Astrocyte (in vitro differentiated cells and primary cell): Measurements from ENCODE around the gene KLK1. TPM values are rescaled to one million over a fixed set of nuclear protein-coding genes. Genes with fewer than 3 reads are reported as not detected.

Experiments
- DNase-seq: peaks from one replicate; pipeline ENCODE4 v3.0.0-alpha.2; 2010; ENCODE audit warnings: low read depth
- FAIRE-seq: peaks from 2 replicates; lab custom pipeline; 2011; peaks lifted over from hg19 to GRCh38; lab: Jason Lieb, UNC
- H2AFZ ChIP-seq: 2 replicates; pipeline ENCODE4 v1.6.0; 2012; ENCODE audit warnings: low read depth, low read length, inconsistent platforms
- H3K27ac ChIP-seq: 2 replicates; pipeline ENCODE4 v1.5.1; 2011; ENCODE audit warnings: low read depth, low read length, inconsistent platforms
- H3K27me3 ChIP-seq: 2 replicates; pipeline ENCODE4 v1.6.0; 2011; ENCODE audit warnings: low read length, inconsistent platforms; ENCODE audit not compliant: insufficient read depth
- H3K36me3 ChIP-seq: 2 replicates; pipeline ENCODE4 v1.5.1; 2011; ENCODE audit warnings: low read length, inconsistent platforms; ENCODE audit not compliant: insufficient read depth
- H3K4me1 ChIP-seq: 2 replicates; pipeline ENCODE4 v1.5.1; 2011; ENCODE audit warnings: low read length, inconsistent platforms; ENCODE audit not compliant: insufficient read depth
- H3K4me2 ChIP-seq: 2 replicates; pipeline ENCODE4 v1.6.0; 2012; ENCODE audit warnings: low read length, inconsistent platforms
- H3K4me3 ChIP-seq: 2 replicates; pipeline ENCODE4 v1.5.1; 2011; ENCODE audit warnings: low read depth, mild to moderate bottlenecking, low read length, inconsistent platforms; ENCODE audit not compliant: insufficient read depth
- H3K79me2 ChIP-seq: 2 replicates; pipeline ENCODE4 v1.6.0; 2012; ENCODE audit warnings: mild to moderate bottlenecking, low read length, inconsistent platforms; ENCODE audit not compliant: insufficient read depth
- H3K9ac ChIP-seq: 2 replicates; pipeline ENCODE4 v1.6.0; 2012; ENCODE audit warnings: mild to moderate bottlenecking, low read length, inconsistent platforms
- H3K9me3 ChIP-seq: 2 replicates; pipeline ENCODE4 v1.5.1; 2012; ENCODE audit warnings: low read depth, mild to moderate bottlenecking, low read length, inconsistent platforms; ENCODE audit not compliant: insufficient read depth
- H4K20me1 ChIP-seq: 2 replicates; pipeline ENCODE4 v1.6.0; 2012; ENCODE audit warnings: low read length, inconsistent platforms; ENCODE audit not compliant: insufficient read depth
- H3K27ac Mint-ChIP-seq: one replicate; pipeline ENCODE4 v1.8.0; 2021; ENCODE audit warnings: mild to moderate bottlenecking, mixed read lengths; ENCODE audit not compliant: unreplicated experiment
- H3K27me3 Mint-ChIP-seq: one replicate; pipeline ENCODE4 v1.8.0; 2021; ENCODE audit warnings: low read depth, mixed read lengths; ENCODE audit not compliant: unreplicated experiment
- H3K36me3 Mint-ChIP-seq: one replicate; pipeline ENCODE4 v1.8.0; 2021; ENCODE audit warnings: low read depth, mixed read lengths; ENCODE audit not compliant: unreplicated experiment
- H3K4me1 Mint-ChIP-seq: one replicate; pipeline ENCODE4 v1.8.0; 2021; ENCODE audit warnings: low read depth, mixed read lengths; ENCODE audit not compliant: unreplicated experiment
- H3K4me3 Mint-ChIP-seq: one replicate; pipeline ENCODE4 v1.8.0; 2021; ENCODE audit warnings: mild to moderate bottlenecking, moderate library complexity, mixed read lengths; ENCODE audit not compliant: unreplicated experiment
- H3K9me3 Mint-ChIP-seq: one replicate; pipeline ENCODE4 v1.8.0; 2021; ENCODE audit warnings: mild to moderate bottlenecking, mixed read lengths; ENCODE audit not compliant: unreplicated experiment
- EZH2 ChIP-seq: IDR thresholded peaks from 2 replicates; pipeline ENCODE4 v1.6.1; 2012; ENCODE audit warnings: mild to moderate bottlenecking, low read length, inconsistent platforms; ENCODE audit not compliant: insufficient read depth
- total RNA-seq: library from RNA; stranded (reverse); gene quantifications from 2 replicates; pipeline ENCODE4 v1.2.1, GENCODE V29; 2021
- TF ChIP-seq, protein P1 (sequence below): IDR thresholded peaks from 2 replicates; pipeline ENCODE4 v1.5.1; 2011; ENCODE audit warnings: low read depth, mild to moderate bottlenecking, inconsistent platforms, low read length, moderate library complexity; ENCODE audit not compliant: insufficient read depth

KLK1 gene
- total RNA-seq, 1 donor from 2014 or later = not detected

GRCh38 chr19:50790922-50791467 lies 32.6 kb downstream of the KLK1 start:
- Mint-ChIP-seq H3K4me1 (no peaks in the 10 kb centered on the region), H3K27me3 (peaks cover 5% of the 10 kb centered on the region), H3K9me3 (peaks cover 4% of the 10 kb centered on the region), H3K27ac (no peak overlapping the region), H3K4me3 (no peak overlapping the region), H3K36me3 (peaks cover 8% of the 10 kb centered on the region)
- H3K4me1 ChIP-seq = no peaks in the 10 kb centered on the region
- DNase-seq (no peak), FAIRE-seq (no peak)
- H4K20me1 ChIP-seq = peaks cover 11% of the 10 kb centered on the region
- H2AFZ ChIP-seq = no peak overlapping the region
- H3K27me3 ChIP-seq = no peaks in the 10 kb centered on the region
- TF ChIP-seq, protein P1, sequence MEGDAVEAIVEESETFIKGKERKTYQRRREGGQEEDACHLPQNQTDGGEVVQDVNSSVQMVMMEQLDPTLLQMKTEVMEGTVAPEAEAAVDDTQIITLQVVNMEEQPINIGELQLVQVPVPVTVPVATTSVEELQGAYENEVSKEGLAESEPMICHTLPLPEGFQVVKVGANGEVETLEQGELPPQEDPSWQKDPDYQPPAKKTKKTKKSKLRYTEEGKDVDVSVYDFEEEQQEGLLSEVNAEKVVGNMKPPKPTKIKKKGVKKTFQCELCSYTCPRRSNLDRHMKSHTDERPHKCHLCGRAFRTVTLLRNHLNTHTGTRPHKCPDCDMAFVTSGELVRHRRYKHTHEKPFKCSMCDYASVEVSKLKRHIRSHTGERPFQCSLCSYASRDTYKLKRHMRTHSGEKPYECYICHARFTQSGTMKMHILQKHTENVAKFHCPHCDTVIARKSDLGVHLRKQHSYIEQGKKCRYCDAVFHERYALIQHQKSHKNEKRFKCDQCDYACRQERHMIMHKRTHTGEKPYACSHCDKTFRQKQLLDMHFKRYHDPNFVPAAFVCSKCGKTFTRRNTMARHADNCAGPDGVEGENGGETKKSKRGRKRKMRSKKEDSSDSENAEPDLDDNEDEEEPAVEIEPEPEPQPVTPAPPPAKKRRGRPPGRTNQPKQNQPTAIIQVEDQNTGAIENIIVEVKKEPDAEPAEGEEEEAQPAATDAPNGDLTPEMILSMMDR = no peak
- no peak for TF ChIP-seq EZH2
- no peaks in the 10 kb centered on the region for H3K9me3 ChIP-seq
- no peak overlapping the region for H3K4me2 ChIP-seq
- no peak overlapping the region for H3K9ac ChIP-seq
- H3K4me3 ChIP-seq = no peak overlapping the region
- H3K36me3 ChIP-seq = no peaks in the 10 kb centered on the region
- H3K27ac ChIP-seq = no peak overlapping the region
- no peaks in the 10 kb centered on the region for H3K79me2 ChIP-seq

DNA sequence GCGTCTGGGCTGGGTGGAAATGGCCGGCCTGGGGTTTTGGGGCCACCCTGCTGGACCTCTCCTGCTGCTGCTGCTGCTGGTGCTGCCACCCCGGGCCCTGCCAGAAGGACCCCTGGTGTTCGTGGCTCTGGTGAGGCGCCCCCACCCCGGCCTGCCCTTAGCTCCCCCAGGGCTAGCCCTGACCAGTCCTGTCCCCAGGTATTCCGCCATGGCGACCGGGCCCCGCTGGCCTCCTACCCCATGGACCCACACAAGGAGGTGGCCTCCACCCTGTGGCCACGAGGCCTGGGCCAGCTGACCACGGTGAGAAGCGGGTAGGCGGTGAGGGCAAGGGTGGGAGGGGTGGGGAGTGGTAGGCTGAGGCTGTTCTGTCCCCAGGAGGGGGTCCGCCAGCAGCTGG lies 33.2 kb downstream of the KLK1 start, which contains the start of gene ACP4:
TSS of gene ACP4 (plus strand) at position 20 of the 400 bp plus-strand sequence. CDS start at position 20, 0 bp downstream.
- Histone ChIP-seq H3K9me3 (no peaks in the 10 kb centered on the region), H3K4me1 (no peaks in the 10 kb centered on the region), H3K4me3 (no peak within 1 kb of the TSS), H3K27ac (no peak within 1 kb of the TSS), H3K9ac (no peak within 1 kb of the TSS), H3K79me2 (no peaks in the 10 kb centered on the region), H3K27me3 (no peaks in the 10 kb centered on the region), H4K20me1 (peaks cover 5% of the 10 kb centered on the region), H3K4me2 (no peak within 1 kb of the TSS), H3K36me3 (no peaks in the 10 kb centered on the region), H2AFZ (no peak within 1 kb of the TSS)
- peaks cover 5% of the 10 kb centered on the region for H3K27me3 Mint-ChIP-seq
- peaks cover 3% of the 10 kb centered on the region for H3K36me3 Mint-ChIP-seq
- no peak for FAIRE-seq
- no peaks in the 10 kb centered on the region for H3K4me1 Mint-ChIP-seq
- no peak within 1 kb of the TSS for H3K27ac Mint-ChIP-seq
- no peak for DNase-seq
- TF ChIP-seq, protein P1 = no peak
- TF ChIP-seq EZH2 = no peak
- H3K9me3 Mint-ChIP-seq = peaks cover 4% of the 10 kb centered on the region
- H3K4me3 Mint-ChIP-seq = no peak within 1 kb of the TSS

DNA sequence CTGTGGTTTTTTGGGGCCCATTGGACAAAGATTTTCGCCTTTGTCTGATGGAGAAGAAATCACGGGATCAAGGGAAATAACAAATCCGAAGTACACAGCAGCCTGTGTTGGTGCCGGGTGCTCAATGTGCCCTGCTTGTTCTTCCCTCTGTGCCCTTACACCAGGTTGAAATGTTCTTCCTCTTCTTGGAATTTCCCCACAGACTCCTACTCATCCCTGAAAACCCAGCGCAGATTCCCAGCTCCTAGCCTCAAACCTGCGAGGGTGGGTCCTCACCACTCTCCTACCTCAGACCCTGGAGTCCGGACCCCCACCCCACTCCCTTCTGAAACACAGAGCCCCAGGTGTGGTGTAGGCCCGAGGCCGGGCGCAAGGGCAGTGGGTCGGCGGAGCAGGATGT lies 38.3 kb downstream of the KLK1 start:
- Histone ChIP-seq H3K27ac (no peak overlapping the region), H3K9ac (no peak overlapping the region), H2AFZ (no peak overlapping the region), H3K9me3 (no peaks in the 10 kb centered on the region), H3K4me1 (no peaks in the 10 kb centered on the region), H3K4me3 (no peak overlapping the region), H3K4me2 (no peak overlapping the region), H3K27me3 (peaks cover 8% of the 10 kb centered on the region), H3K79me2 (no peaks in the 10 kb centered on the region), H4K20me1 (no peaks in the 10 kb centered on the region), H3K36me3 (no peaks in the 10 kb centered on the region)
- H3K9me3 Mint-ChIP-seq = no peaks in the 10 kb centered on the region
- FAIRE-seq = no peak
- H3K27ac Mint-ChIP-seq = no peak overlapping the region
- no peaks in the 10 kb centered on the region for H3K4me1 Mint-ChIP-seq
- no peaks in the 10 kb centered on the region for H3K36me3 Mint-ChIP-seq
- no peak overlapping the region for H3K4me3 Mint-ChIP-seq
- no peak for DNase-seq
- peaks cover 5% of the 10 kb centered on the region for H3K27me3 Mint-ChIP-seq
- TF ChIP-seq, protein P1 = no peak
- no peak for TF ChIP-seq EZH2
